HCT116 (cell line): ENCODE data around the gene CD2. TPM values are rescaled to one million over a fixed set of nuclear protein-coding genes. Genes with fewer than 3 reads are reported as not detected.

Source experiments
- ATAC-seq: fragments of 200-7000 bp; cut with Tn5 transposase; 2 replicates; pipeline ENCODE4 v1.9.1; 2020; ENCODE audit warnings: mild to moderate bottlenecking, moderate library complexity
- BruUV-seq: library from RNA; stranded (reverse); fragments of 400-500 nt; replicated peaks from 2 replicates; lab custom pipeline; 2021; lab: Mats Ljungman, UMichigan
- CTCF ChIA-PET: fragments of 300-600 bp; sonication (Branson Sonifier 250); formaldehyde crosslinking; loops from one replicate; lab custom pipeline; 2021; ENCODE audit warnings: antibody characterized with exemption; lab: Charles Lee
- POLR2A ChIA-PET: fragments of 300-600, 350-600 bp; sonication (Branson Sonifier 250); formaldehyde crosslinking; loops from one replicate; lab custom pipeline; 2021; ENCODE audit warnings: antibody characterized with exemption; lab: Charles Lee
- RAD21 ChIA-PET, 2 experiments: fragments of 300-600 bp; sonication (Branson Sonifier 250); formaldehyde crosslinking; loops; one replicate each; lab custom pipeline; 2023; ENCODE audit warnings: low total read pairs in 2 of 2; ENCODE audit not compliant: uncharacterized antibody in 2 of 2, unreplicated experiment in 2 of 2, low non-redundant PET in 1 of 2; lab: Charles Lee
- DNase-seq: peaks from one replicate; pipeline ENCODE4 v3.0.0-alpha.2; 2010; ENCODE audit warnings: low read depth, low spot score
- H2AFZ ChIP-seq: fragments of 200-600 bp; shearing (Covaris generic), sonication (generic); 2 replicates; pipeline ENCODE4 v1.6.1; 2017; ENCODE audit warnings: low read depth, mixed run types, mixed read lengths, antibody characterized with exemption, low read length; ENCODE audit not compliant: poor library complexity, severe bottlenecking
- H3K27ac ChIP-seq: 2 replicates; pipeline ENCODE4 v1.5.1; 2012; ENCODE audit warnings: low read depth, low read length
- H3K27me3 ChIP-seq: fragments of 200-600 bp; sonication (generic); 2 replicates; pipeline ENCODE4 v1.6.1; 2016; ENCODE audit warnings: mixed run types, low read length, mixed read lengths; ENCODE audit not compliant: insufficient read depth
- H3K36me3 ChIP-seq, 2 experiments: fragments of 200-500 bp in 1 of 2; fragments of 200-600 bp in 1 of 2; sonication (Bioruptor generic) in 1 of 2; sonication (generic) in 1 of 2; 2 replicates each; pipeline versions ENCODE4 v1.5.1 to v1.6.1; 2014 to 2016; ENCODE audit warnings: low read length in 2 of 2, inconsistent platforms in 1 of 2, mixed read lengths in 1 of 2, mixed run types in 1 of 2; ENCODE audit not compliant: insufficient read depth in 2 of 2, control insufficient read depth in 1 of 2
- H3K4me1 ChIP-seq, 2 experiments: fragments of 200-600 bp in 1 of 2; sonication (generic) in 1 of 2; 2 replicates each; pipeline versions ENCODE4 v1.5.1 to v1.6.1; 2012 to 2017; ENCODE audit warnings: low read length in 2 of 2, inconsistent platforms in 1 of 2, mild to moderate bottlenecking in 1 of 2, mixed read lengths in 1 of 2, mixed run types in 1 of 2, moderate library complexity in 1 of 2; ENCODE audit not compliant: insufficient read depth in 2 of 2, control insufficient read depth in 1 of 2
- H3K4me2 ChIP-seq: fragments of 200-600 bp; sonication (generic); 2 replicates; pipeline ENCODE4 v1.6.1; 2017; ENCODE audit warnings: mixed run types, low read length, mixed read lengths
- H3K4me3 ChIP-seq, 2 experiments: fragments of 200-600 bp in 1 of 2; sonication (generic) in 1 of 2; replicated peaks in 1 of 2; 2 replicates each; pipeline ENCODE4 v1.5.1; 2011 to 2016; ENCODE audit warnings: low read length in 2 of 2, control low read depth in 1 of 2, low read depth in 1 of 2, mild to moderate bottlenecking in 1 of 2, mixed read lengths in 1 of 2, mixed run types in 1 of 2
- H3K79me2 ChIP-seq: fragments of 200-600 bp; sonication (generic); 2 replicates; pipeline ENCODE4 v1.6.1; 2017; ENCODE audit warnings: mild to moderate bottlenecking, mixed run types, low read length, moderate library complexity, mixed read lengths; ENCODE audit not compliant: insufficient read depth
- H3K9ac ChIP-seq: fragments of 200-600 bp; sonication (generic); 2 replicates; pipeline ENCODE4 v1.6.1; 2016; ENCODE audit warnings: low read length, mixed read lengths
- H3K9me2 ChIP-seq: fragments of 200-600 bp; sonication (generic), shearing (Covaris generic); 2 replicates; pipeline ENCODE4 v1.6.1; 2017; ENCODE audit warnings: mixed run types, mild to moderate bottlenecking, moderate library complexity; ENCODE audit not compliant: insufficient read depth
- H3K9me3 ChIP-seq, 2 experiments: fragments of 200-500 bp in 1 of 2; fragments of 200-600 bp in 1 of 2; sonication (Bioruptor generic) in 1 of 2; sonication (generic) in 1 of 2; 2 replicates each; pipeline ENCODE4 v1.6.1; 2014 to 2017; ENCODE audit warnings: low read length in 2 of 2, mixed read lengths in 2 of 2, inconsistent platforms in 1 of 2, low read depth in 1 of 2, mild to moderate bottlenecking in 1 of 2, mixed run types in 1 of 2, moderate library complexity in 1 of 2; ENCODE audit not compliant: control insufficient read depth in 1 of 2, insufficient read depth in 1 of 2
- H4K20me1 ChIP-seq: fragments of 200-600 bp; sonication (generic), shearing (Covaris generic); 2 replicates; pipeline ENCODE4 v1.6.1; 2017; ENCODE audit warnings: mixed run types, mild to moderate bottlenecking, moderate library complexity; ENCODE audit not compliant: insufficient read depth
- CBX3 ChIP-seq: IDR thresholded peaks from 2 replicates; pipeline ENCODE4 v1.6.1; 2012; ENCODE audit warnings: low read depth
- CEBPB ChIP-seq: IDR thresholded peaks from 2 replicates; pipeline ENCODE4 v1.6.1; 2012; ENCODE audit warnings: low read depth
- EGR1 ChIP-seq: IDR thresholded peaks from 2 replicates; pipeline ENCODE4 v1.6.1; 2012; ENCODE audit warnings: low read depth
- ELF1 ChIP-seq: IDR thresholded peaks from 2 replicates; pipeline ENCODE4 v1.6.1; 2012; ENCODE audit warnings: low read depth, borderline replicate concordance
- FOSL1 ChIP-seq: IDR thresholded peaks from 2 replicates; pipeline ENCODE4 v1.6.1; 2012; ENCODE audit warnings: low read depth
- RAD21 ChIP-seq: IDR thresholded peaks from 2 replicates; pipeline ENCODE4 v1.6.1; 2012; ENCODE audit warnings: low read depth, mild to moderate bottlenecking
- SP1 ChIP-seq: IDR thresholded peaks from 2 replicates; pipeline ENCODE4 v1.6.1; 2012; ENCODE audit warnings: low read depth
- SRF ChIP-seq: IDR thresholded peaks from 2 replicates; pipeline ENCODE4 v1.6.1; 2012; ENCODE audit warnings: low read depth
- intact Hi-C: fragments of 100-400 bp; cut with micrococcal nuclease; formaldehyde crosslinking; loops from 2 replicates; pipeline ENCODE4 v1.10.0; 2022
- total RNA-seq: library from RNA; stranded (reverse); gene quantifications from one replicate; pipeline ENCODE4 v1.2.1, GENCODE V29; 2021; ENCODE audit not compliant: unreplicated experiment
- TF ChIP-seq, protein P1 (sequence below): IDR thresholded peaks from 2 replicates; pipeline ENCODE4 v1.6.1; 2011; ENCODE audit warnings: mild to moderate bottlenecking, low read length, moderate library complexity; ENCODE audit not compliant: insufficient replicate concordance; ENCODE audit errors: extremely low read depth
- TF ChIP-seq, protein P2 (sequence below), 3 experiments: fragments of 200-600 bp in 1 of 3; sonication (generic) in 1 of 3; IDR thresholded peaks in 2 of 3; conservative IDR thresholded peaks in 1 of 3; 2 replicates each; pipeline ENCODE4 v1.5.1; 2012 to 2017; ENCODE audit warnings: low read depth in 2 of 3, low read length in 2 of 3, antibody characterized with exemption in 1 of 3, borderline replicate concordance in 1 of 3, control low read depth in 1 of 3, mild to moderate bottlenecking in 1 of 3, mixed read lengths in 1 of 3, mixed run types in 1 of 3, moderate library complexity in 1 of 3; ENCODE audit not compliant: insufficient read depth in 1 of 3
- TF ChIP-seq, protein P3 (sequence below): IDR thresholded peaks from 2 replicates; pipeline ENCODE4 v1.6.1; 2012; ENCODE audit warnings: low read depth

Gene CD2
- total RNA-seq, 1 experiment from 2014 or later, result 0.57 TPM

DNA sequence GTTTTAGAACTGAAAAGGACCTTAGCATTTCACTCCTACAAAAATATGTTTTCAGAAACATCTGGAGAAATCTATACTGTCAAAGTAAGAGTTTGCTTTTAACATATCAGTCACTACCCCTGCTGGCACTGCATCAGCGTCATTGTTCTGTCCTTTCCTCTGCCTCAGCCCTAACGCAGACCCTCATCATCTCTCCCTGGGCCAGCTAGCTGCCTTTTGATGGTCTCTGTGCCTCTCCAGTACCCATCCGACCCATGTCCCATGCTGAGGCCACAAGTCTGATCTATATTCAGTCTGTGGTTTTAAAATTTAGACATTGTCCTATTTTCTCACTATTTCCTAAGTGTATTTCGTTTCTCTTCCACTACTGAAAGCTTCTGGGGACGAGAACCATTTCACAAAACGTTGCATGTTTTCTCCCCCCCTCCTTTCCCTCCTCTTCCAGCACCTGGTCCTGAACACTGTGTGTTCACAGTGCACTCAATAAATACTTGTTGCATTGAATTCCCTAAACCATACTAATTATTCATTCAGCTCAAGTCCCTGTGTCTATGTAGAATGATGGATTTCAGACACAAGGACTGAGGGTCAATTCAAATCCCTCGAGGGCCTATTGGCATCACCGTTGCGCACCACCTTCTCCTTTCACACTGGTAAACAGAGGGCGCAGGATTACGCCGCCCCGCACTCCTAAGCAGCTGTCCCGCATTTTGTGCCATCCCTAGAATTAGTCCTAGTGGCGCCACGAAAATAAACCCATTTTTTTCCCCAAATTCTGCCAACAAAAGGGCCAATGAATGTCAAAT is 53.4 kb downstream of the CD2 start:
- TF ChIP-seq RAD21 (no peak), CBX3 (no peak), ELF1 (no peak), FOSL1 (no peak), CEBPB (no peak), SP1 (no peak), EGR1 (no peak), SRF (no peak)
- TF ChIP-seq, protein P1, sequence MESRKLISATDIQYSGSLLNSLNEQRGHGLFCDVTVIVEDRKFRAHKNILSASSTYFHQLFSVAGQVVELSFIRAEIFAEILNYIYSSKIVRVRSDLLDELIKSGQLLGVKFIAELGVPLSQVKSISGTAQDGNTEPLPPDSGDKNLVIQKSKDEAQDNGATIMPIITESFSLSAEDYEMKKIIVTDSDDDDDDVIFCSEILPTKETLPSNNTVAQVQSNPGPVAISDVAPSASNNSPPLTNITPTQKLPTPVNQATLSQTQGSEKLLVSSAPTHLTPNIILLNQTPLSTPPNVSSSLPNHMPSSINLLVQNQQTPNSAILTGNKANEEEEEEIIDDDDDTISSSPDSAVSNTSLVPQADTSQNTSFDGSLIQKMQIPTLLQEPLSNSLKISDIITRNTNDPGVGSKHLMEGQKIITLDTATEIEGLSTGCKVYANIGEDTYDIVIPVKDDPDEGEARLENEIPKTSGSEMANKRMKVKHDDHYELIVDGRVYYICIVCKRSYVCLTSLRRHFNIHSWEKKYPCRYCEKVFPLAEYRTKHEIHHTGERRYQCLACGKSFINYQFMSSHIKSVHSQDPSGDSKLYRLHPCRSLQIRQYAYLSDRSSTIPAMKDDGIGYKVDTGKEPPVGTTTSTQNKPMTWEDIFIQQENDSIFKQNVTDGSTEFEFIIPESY, result no peak
- TF ChIP-seq, protein P2, sequence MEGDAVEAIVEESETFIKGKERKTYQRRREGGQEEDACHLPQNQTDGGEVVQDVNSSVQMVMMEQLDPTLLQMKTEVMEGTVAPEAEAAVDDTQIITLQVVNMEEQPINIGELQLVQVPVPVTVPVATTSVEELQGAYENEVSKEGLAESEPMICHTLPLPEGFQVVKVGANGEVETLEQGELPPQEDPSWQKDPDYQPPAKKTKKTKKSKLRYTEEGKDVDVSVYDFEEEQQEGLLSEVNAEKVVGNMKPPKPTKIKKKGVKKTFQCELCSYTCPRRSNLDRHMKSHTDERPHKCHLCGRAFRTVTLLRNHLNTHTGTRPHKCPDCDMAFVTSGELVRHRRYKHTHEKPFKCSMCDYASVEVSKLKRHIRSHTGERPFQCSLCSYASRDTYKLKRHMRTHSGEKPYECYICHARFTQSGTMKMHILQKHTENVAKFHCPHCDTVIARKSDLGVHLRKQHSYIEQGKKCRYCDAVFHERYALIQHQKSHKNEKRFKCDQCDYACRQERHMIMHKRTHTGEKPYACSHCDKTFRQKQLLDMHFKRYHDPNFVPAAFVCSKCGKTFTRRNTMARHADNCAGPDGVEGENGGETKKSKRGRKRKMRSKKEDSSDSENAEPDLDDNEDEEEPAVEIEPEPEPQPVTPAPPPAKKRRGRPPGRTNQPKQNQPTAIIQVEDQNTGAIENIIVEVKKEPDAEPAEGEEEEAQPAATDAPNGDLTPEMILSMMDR (IDR thresholded peaks at IDR 0.05 in 2 of 3, conservative IDR thresholded peaks at IDR 0.05 in 1 of 3; ENCODE audit: borderline replicate concordance in 1 of 3, insufficient read depth in 1 of 3, low read depth in 2 of 3, low read length in 2 of 3), result no peak
- TF ChIP-seq, protein P3, sequence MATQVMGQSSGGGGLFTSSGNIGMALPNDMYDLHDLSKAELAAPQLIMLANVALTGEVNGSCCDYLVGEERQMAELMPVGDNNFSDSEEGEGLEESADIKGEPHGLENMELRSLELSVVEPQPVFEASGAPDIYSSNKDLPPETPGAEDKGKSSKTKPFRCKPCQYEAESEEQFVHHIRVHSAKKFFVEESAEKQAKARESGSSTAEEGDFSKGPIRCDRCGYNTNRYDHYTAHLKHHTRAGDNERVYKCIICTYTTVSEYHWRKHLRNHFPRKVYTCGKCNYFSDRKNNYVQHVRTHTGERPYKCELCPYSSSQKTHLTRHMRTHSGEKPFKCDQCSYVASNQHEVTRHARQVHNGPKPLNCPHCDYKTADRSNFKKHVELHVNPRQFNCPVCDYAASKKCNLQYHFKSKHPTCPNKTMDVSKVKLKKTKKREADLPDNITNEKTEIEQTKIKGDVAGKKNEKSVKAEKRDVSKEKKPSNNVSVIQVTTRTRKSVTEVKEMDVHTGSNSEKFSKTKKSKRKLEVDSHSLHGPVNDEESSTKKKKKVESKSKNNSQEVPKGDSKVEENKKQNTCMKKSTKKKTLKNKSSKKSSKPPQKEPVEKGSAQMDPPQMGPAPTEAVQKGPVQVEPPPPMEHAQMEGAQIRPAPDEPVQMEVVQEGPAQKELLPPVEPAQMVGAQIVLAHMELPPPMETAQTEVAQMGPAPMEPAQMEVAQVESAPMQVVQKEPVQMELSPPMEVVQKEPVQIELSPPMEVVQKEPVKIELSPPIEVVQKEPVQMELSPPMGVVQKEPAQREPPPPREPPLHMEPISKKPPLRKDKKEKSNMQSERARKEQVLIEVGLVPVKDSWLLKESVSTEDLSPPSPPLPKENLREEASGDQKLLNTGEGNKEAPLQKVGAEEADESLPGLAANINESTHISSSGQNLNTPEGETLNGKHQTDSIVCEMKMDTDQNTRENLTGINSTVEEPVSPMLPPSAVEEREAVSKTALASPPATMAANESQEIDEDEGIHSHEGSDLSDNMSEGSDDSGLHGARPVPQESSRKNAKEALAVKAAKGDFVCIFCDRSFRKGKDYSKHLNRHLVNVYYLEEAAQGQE, result no peak
- no peak overlapping the region for H3K27ac ChIP-seq
- no peak overlapping the region for H2AFZ ChIP-seq

More for the DNA sequence above, 53.4 kb downstream of the CD2 start:
- Histone ChIP-seq H3K9ac (no peak overlapping the region), H3K4me3 (no peak overlapping the region), H3K4me1 (no peaks in the 10 kb centered on the region), H3K9me2 (no peaks in the 10 kb centered on the region), H4K20me1 (no peaks in the 10 kb centered on the region; the same call in 1 of the 2 replicates), H3K27me3 (no peaks in the 10 kb centered on the region), H3K9me3 (peaks cover 0 to 4% of the 10 kb centered on the region in 2 experiments; a peak in 1 of 4 replicates), H3K36me3 (no peaks in the 10 kb centered on the region), H3K79me2 (no peaks in the 10 kb centered on the region), H3K4me2 (no peak overlapping the region)
- DNase-seq (no peak), ATAC-seq (no peak)
- POLR2A ChIA-PET, result no interaction called here
- no TSS peak for BruUV-seq
- intact Hi-C loops, result no loop called here
- RAD21 ChIA-PET, result no interaction called here
- CTCF ChIA-PET, result no interaction called here
